Right hindlimb (tissue), 1 donor: Measurements from ENCODE around the gene STAU1.
"Not testable (repeated sequence)": the region's sequence is repeated elsewhere in the genome, so short reads cannot be mapped to it uniquely, and the experiment has no call there.

ENCODE experiments used
- DNase-seq: peaks from one replicate; pipeline ENCODE4 v3.0.0-alpha.2; 2018

Gene STAU1

GRCh38 chr20:49199729-49200293 lies 11.7 kb upstream of the STAU1 start:
- DNase-seq: no peak

DNA sequence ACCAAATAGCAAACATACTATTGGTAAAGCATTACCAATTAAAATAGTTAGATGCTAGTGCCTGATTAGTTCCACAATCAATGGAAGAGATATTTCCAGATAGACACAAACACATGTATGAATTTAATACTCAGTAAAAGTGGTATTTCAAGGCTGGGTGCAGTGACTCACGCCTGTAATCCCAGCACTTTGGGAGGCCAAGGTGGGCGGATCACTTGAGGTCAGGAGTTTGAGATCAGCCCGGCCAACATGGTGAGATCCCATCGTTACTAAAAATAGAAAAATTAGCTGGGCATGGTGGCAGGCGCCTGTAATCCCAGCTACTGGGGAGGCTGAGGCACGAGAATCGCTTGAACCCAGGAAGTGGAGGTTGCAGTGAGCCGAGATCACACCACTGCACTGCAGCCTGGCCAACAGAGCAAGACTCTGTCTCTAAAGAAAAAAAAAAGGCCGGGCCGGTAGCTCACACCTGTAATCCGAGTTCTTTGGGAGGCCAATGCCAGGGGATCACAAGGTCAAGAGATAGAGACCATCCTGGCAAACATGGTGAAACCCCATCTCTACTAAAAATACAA lies 4.9 kb upstream of the STAU1 start:
- DNase-seq: not testable (repeated sequence)

- peak; percentile 40 for DNase-seq
Observed at GRCh38 chr20:49187330-49187850, 744 bp downstream of the STAU1 start.

DNA sequence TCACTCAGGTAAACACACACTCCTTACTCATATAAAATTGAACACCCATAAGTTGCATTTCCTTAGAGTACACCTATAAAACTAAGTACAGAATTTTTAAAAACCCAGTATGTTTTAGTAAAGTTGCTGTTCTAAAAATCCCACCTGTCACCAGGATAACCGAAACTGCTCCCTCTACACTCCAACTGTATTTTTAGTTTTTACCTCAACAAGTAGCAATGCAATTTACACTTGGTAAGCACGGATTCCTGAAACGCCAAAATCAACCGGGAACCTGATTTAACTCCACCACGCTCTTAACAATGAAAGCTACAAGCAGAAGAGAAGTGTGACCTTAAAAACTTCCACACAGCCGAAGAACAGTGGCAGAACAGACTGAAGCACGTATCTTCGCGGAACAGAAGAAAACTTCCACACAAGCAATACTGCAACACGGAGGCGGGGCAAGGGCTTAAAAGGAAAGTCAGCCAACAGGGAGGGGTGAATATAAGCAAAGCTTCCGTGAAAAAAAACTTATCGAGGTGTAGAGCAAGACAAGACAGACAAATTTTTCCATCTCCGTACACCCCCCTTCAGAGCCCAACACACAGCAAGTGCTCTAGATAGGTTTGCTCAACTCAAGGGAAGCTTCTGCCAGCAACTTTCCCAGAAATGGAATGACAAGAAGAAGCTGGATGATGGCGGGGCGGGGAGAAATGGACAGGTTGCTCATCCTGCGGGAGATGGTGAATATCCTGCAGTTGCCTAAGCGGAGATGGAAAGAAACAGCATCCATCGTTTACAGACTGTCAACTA lies 1.4 kb downstream of the STAU1 start:
- peak; percentile 66 for DNase-seq

- DNase-seq: no peak
Observed at GRCh38 chr20:49185071-49185761, 2.9 kb downstream of the STAU1 start.

DNA sequence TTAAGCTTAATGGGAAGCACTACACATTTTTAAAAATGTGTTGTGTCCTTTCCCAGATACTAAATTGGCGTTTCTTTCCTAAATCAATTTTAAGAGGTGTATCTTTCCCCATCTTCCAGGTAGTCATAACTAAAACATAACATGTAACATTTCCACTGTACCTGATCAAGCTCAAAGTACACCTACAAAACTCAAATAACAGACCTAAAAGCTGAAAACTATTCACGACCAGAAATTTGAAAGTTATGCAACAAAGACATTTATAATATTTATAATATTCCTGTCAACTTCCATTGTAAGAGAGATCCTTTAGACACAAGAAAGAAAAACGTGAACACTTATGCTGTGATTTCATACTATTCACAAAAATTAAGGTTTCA lies 3.5 kb downstream of the STAU1 start:
- no peak for DNase-seq

- DNase-seq: not testable (repeated sequence)
Observed at GRCh38 chr20:49184084-49184501, 4.0 kb downstream of the STAU1 start.

DNA sequence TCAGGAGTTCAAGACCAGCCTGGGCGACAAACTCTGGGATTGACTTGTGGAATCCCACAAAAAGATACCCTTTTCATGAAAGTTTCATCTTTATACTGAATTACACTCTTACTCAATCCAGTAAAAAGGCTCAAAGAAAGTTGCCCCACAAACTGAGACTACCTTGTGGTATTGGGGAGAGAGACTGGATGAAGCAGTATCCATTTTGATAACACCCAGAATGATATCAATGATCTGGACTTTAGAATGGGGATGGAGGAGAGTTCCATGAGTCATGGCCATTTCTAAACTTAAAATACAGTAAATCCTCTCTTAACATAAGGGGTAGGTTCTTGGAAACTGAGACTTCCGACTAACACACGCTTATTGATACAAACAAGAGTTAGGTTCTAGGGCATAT lies 4.7 kb downstream of the STAU1 start:
- no peak for DNase-seq

GRCh38 chr20:49181265-49181877 lies 6.8 kb downstream of the STAU1 start:
- DNase-seq: no peak

DNA sequence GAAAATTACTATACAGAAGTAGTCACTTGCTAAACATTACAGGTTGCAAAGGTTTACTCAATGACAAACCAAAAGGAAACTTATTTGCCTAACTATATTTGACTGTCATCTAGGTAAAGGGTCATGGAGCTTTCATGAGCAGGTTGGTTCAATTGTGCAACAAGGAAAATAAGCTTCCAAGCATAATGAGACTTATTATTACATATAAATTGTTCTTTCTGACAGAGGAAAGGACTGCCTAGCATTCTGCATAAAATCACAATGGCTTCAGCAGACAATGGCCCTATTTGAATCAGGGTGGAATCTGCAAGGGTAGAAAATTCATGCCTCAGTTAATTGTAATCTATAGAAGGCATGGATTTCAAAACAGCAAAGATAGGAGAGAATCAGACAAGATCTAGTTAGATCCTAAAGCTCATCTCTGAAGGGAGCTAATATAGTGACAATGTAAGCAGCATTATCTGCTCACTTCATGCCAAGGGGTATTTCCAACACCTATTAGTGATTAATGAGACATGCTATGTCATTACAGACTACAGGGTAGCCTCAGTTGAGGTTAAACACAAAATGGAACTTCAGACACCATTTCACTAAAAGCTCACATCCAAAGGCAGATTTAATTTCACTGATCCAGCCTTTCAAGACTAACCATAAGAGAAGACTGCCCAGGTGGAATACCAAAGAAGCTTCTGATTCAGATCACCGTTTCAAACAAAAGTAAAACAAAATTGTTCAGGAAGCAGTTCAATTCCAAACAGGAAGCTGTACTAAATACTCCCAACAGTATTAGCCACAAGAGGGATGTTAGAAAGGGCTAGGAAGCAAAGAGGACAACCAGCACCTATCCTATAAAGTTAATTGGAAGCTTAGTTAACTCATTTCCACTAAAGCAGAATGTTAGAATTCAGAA lies 8.5 kb downstream of the STAU1 start:
- DNase-seq: no peak

DNA sequence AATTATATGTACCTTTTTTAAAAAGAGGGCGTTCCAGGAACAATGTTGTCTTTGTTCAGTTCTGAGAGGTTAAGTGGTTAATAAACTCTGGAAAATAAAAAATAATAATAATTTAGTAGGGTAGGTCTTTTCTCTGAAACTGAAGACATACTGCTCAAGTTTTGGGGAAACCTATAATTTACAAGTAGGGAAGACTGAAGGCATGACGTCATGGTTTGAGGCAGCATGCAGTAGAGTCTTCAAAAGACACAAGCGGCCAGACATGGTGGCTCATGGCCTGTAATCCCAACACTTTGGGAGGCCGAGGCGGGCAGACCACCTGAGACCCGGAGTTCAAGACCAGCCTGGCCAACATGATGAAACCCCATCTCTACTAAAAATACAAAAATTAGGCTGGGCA lies 14.0 kb downstream of the STAU1 start:
- DNase-seq: no peak

GRCh38 chr20:49172413-49172812 lies 15.7 kb downstream of the STAU1 start:
- no peak for DNase-seq

GRCh38 chr20:49171909-49172308 lies 16.2 kb downstream of the STAU1 start:
- DNase-seq: peak; percentile 31

- DNase-seq: no peak
Observed at GRCh38 chr20:49170714-49171113, 17.4 kb downstream of the STAU1 start.

- DNase-seq: no peak
Observed at GRCh38 chr20:49169547-49169946, 18.6 kb downstream of the STAU1 start.

DNA sequence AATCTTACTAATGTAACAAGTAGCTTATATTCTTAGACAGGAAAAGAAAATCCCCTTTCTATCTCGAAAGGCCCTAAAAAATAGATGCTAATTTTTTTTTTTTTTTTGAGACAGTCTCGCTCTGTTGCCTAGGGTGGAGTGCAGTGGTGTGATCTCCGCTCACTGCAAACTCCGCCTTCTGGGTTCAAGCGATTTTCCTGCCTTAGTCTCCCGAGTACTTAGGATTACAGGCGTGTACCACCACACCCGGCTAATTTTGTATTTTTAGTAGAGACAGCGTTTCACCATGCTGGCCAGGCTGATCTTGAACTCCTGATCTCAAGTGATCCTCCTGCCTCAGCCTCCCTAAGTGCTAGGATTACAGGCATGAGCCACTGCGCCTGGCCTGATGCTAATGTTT lies 19.3 kb downstream of the STAU1 start:
- not testable (repeated sequence) for DNase-seq

DNA sequence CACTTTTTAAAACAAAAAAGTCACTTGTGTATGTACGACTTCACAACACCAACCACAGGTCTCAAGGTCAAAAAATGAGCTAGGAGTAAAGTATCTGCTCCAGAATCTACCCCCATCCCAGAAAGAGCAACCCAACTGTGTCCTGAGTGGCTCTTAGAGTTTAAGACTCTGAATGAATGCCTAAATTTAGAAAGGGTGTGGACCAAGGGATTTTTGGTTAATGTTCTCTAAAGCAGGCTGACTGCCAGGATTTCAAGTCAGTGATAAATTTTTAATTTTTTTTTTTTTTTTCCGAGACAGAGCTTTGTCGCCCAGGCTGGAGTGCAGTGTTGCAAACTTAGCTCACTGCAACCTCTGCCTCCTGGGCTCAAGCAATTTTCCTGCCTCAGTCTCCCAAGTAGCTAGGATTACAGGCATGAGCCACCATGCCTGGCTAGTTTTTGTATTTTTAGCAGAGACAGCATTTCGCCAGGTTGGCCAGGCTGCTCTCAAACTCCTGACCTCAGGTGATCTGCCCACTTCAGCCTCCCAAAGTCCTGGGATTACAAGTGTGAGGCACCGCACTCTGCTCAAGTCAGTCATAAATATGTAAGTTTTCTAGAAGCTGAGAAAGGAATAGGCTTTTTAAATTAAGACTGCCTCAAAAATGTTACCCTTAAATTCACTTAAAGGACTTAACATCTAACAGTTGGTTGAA lies 20.2 kb downstream of the STAU1 start:
- DNase-seq: no peak

- no peak for DNase-seq
Observed at GRCh38 chr20:49166534-49167449, 21.3 kb downstream of the STAU1 start.

GRCh38 chr20:49165611-49166010 lies 22.5 kb downstream of the STAU1 start:
- DNase-seq: no peak

DNA sequence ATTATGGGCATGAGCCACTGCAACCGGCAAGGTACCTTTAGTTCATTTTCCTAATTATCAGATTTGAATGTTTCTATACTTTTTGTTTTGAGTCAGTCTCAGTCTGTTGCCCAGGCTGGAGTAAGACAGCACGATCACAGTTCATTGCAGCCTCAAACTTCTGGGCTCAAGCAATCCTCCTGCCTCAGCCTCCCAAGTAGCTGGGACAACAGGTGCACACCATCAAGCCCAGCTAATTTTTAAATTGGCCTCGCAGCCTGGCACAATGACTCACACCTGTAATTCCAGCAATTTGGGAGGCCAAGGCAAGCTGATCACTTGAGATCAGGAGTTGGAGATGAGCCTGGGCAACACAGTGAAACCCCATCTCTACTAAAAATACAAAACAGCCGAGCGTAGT lies 24.4 kb downstream of the STAU1 start:
- DNase-seq: no peak
